Globus pallidus (tissue), 1 donor: ENCODE data around the gene AUTS2.

ENCODE experiments used
- DNase-seq: peaks from one replicate; pipeline ENCODE4 v3.0.0-alpha.2; 2015; ENCODE audit warnings: low spot score

Gene AUTS2

DNA sequence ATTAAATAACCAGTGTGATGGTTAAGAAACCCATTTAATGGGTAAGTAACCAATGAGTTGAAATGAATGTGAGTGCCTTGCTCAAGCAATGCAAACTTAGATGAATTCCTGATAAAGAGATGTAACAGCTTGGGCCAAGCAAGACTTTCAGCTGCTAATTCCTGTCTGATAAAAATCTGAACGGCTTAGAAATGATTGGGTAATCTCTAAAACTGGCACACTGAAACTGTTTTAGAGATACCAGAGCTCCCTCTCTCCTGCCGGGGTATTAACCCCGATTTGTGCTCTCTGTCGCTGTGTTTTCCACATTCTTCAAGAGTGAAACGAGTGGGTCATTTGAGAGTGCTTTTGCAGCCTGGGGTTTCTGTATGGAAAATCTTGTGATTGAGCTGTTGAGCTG lies 998.8 kb downstream of the AUTS2 start:
- no peak for DNase-seq

DNA sequence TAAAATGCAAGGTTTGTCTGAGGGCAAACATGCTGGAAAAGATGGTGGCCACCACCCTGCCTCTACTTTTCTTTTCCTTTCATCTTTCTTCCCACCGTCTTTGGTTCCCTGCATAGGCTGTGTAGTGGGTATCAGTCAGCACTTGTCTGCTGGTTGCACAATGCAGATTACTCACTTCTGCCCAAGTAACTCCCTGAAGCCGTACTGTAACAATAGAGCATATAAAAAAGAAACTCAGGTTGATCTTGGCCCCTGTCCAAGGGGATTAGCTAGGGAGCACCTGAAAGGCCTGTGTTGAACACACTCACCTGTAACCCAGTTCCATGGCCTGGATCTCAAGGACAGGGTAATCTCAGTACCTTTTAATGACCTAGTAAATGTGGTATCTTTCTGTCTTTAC lies 1000.7 kb downstream of the AUTS2 start:
- DNase-seq = no peak

DNA sequence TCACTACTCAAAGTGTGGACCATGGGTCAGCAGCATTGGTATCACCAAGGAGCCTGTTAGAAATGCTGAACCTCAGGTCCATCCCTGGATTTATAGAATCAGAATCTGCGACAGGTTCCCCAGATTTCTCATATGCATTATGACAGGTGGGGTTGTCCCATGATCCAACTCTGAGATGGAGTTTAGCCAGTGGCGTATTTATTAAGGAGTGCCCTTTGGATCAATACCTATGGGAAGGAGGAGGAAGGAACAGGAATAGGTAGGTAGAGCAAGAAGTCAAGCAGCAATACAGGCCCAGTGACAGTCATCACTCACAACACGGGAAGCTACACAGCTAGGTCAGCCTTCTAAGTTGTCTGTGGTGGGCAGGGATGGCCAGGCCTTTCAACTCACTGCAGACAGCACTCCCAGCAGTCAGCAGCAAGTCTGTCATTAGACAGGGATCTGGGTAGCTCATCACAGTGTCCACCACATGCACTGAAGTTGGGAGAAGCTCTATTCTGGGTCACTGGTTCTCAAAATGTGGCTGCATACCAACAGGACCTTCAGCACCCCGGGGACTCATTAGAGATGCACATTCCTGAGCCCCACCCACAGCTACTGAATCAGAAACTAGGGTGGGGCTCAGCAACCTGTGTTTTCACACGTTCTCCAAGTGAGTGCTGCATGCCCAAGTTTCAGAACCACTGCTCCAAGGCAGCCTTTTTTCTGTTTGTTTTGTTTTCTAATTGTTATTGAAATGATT lies 1001.3 kb downstream of the AUTS2 start:
- DNase-seq = no peak

DNA sequence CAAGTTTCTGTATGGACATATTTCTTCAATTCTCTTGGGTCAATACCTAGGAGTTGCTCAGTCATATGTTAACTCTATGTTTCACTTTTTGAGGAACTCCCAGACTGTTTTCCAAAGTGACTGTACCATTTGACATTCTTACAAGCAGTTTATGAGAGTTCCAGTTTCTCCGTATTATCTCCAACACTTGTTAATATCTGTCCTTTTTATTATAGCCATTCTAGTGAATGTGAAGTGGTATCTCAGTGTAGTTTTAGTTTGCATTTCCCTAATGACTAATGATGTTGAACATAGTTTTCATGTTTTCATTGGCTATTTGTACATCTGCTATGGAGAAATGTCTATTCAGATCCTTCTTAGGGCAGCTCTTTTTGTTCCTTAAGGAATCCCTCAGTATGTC lies 1002.7 kb downstream of the AUTS2 start:
- DNase-seq = no peak

DNA sequence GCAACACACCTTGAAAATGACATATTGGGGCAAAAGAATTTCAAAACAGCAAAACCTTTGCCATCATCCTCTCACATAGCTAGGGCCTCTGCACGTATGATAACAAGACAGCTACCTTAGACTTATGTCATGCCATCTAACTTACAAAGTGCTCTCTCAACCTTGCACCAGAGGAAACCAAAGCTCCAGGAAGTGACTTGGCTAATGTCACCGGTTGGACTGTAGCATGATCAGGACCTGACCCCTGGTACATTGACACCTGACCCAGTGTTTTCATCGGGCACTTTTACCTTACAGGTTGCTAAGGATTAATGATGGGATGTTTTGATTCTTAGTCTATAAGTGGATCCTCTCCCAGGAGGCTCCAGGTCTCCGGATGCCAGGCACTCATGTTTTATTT lies 1003.8 kb downstream of the AUTS2 start:
- DNase-seq = no peak

DNA sequence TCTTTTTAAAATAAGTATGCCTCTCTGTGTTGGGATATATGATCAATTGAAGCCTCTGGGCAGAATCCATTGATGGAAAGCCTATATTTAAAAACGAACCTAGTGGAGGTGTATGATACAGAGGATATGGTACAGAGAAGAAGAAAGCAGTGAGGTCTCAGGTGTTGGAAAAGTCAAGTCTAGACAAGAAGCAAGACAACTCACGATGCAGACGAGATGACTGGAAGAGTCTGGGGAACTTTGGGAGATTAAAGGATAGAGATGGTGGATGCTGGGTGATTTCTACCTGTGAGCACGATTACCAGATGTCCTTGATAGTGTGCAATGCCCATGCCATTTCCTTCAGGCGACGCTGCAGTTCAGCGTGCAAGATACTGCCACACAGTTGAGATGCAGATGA lies 1009.0 kb downstream of the AUTS2 start:
- DNase-seq = no peak

DNA sequence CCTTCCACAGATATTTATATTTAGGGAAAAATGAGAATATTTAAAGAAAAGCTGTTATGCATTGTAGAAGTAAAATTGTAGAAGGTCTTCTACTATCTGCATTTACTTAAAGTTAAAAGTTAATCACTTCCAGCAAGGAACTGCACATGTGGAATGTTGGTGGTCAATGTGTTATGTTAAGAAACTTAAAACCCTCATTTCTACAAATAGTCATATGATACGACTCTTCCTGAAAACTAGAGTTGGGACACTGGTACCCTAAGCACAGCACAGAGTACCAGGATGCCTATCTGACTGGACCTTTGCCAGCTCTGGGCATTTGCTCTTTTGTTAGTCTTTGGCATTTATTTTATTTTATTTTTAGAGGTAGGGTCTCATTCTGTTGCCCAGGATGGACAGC lies 1009.5 kb downstream of the AUTS2 start:
- DNase-seq = no peak

DNA sequence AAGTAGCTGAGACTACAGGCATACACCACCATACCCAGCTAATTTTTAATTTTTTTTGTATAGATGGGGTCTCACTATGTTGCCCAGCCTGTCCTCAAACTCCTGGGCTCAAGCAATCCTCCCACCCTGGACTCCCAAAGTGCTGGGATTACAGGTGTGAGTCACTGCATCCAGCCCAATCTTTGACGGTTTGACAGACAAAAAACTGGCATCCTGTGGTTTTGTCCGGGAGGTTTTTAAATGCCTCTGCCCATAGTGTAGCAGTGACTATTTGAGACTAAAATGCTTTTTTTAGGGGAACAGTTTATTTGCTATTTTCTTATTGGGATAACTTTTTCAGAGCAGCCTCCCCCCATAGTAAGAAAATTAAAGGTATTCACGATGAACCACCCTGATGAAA lies 1010.0 kb downstream of the AUTS2 start:
- no peak for DNase-seq

DNA sequence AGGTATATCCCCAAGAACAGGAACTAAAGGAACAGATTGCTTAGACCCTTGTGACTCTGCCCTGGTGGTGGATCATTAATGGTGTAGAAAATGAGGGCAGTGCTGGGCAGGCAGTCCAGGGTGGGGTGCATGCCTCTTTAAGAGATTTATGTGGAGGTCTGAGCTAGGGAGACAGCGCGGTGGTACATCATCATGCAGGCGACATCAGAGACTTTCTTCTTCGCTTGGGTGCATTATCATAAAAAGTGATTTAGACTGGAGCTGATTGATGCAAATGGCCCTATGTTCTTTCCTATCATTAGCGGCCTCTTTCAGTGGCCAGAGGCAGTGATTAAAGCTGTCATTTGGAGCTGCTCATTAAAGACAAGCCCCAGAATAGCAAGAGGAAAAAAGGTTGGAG lies 1014.5 kb downstream of the AUTS2 start:
- no peak for DNase-seq

DNA sequence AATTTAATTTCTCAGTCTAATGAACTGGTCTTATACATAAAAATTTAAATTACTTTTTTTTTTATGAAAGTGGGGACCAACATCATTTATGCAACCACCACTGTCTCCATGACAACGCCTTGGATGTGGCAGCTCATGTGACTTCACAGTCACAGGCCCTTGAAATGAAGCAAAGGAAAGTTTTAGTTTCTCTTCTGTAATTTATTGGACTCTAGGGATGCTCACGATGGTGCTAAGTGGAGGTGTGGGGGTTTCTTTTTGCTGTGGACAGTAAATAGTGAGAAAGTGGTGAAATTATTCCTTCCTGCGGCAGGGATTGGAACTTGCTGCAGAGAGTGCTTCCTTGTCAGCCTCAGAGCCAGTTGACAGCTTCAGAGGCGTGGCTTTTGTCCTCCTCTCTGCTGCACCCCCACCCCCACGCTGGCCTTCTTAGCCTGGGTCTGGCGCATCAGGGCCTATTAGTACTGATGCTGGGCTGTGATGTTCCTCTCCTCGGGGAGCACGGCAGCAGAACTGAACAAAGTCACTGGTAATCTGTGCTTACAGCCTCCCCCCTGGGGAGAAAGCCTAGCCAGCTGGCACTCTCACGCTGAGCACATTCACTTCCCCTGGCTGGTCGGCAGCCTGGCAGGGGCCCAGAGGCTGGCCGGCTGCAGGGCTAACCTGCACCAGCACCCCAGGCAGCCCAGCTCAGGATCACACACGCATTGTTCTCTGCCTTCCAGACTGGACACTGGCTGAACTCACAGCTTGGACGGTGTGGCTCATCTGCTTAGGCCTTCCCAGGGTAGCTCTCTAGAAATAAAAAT lies 1016.2 kb downstream of the AUTS2 start:
- peak; percentile 65 for DNase-seq

DNA sequence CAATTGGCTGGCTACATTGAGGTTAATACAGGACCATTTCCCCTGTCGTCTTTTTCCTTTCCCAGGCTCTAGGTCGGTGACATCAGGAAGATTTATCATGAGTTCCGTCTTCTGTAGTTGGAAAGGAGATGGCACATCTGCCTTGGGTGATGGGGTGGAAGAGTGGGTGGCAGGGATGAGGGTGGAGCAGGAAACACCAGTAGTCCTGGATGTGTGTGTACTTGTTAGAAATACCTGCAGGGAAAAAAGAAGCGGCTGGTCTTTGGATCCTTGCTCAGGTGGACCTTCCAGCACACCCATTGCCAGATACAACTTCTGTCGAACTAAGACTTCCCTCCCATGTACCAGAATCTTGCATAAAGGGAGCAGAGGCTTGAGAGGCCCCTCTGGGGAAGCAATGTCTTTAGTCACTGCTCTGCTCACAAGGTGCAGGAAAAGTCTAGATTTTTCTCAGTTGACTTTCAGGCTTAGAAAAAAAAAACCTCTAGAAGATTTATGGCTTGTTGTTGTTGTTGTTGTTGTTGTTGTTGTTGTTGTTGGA lies 1016.9 kb downstream of the AUTS2 start:
- DNase-seq = no peak

DNA sequence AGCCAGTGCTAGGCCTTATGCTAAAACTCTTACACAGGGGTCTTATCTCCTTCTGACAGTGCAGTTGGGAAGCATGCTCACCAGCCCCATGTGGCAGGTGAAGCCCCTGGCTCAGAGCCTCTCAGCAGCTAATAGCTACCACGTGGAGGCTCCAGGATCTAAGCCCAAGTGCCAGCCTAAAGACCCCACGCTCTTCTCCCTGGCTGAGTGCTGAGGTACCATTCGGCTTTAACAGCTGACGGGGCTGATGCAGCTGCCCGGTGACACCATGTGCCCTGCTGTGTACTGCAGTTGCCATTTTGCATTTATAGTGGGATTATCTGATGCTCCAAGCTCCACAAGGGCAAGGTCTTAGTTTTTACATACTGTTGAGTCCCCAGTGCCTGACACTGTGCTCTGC lies 1017.9 kb downstream of the AUTS2 start:
- DNase-seq = no peak

DNA sequence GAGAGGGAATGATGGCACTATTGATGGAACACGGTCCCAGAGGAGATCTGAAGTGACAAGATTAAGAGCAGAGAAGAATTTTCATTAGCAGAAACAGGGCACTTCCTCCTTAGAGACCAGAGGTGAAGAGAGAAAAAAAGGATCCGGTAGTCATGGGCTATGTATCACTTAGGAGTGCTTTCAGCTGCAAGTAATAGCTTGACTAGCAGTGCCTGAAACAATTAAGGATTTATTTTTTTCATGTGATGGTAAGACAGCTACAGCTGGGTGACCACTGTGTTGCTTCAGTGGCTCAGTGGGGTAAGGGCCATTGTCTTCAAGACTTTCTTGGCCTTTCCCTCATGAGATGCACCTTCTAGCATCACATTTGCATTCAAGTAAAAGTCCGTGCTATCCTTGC lies 1018.5 kb downstream of the AUTS2 start:
- no peak for DNase-seq

DNA sequence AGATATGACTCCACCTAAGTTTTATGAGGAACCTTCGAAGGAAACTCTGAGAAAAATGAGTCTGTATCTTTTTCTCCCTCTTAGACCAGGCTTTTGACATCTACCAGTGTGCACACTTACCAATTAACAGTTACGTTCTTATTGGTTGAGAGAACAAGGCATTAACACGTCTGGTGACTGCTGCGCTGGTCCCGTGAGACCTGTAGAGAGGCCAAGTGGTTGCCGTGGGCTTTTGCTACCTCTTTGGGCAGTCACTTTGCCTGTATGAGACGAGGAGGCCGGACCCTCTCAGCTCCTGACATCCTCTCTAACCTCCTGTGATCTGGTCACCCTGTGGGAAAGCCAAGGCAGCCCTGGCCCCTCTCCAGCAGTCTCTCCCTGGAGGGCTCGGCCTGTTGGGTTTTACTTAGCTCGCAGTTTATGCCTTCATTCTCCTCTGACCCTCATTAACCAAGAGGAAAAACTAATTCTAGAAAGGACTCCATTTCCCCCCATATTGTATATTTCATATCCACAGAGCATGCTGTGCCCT lies 1019.8 kb downstream of the AUTS2 start:
- DNase-seq = no peak

DNA sequence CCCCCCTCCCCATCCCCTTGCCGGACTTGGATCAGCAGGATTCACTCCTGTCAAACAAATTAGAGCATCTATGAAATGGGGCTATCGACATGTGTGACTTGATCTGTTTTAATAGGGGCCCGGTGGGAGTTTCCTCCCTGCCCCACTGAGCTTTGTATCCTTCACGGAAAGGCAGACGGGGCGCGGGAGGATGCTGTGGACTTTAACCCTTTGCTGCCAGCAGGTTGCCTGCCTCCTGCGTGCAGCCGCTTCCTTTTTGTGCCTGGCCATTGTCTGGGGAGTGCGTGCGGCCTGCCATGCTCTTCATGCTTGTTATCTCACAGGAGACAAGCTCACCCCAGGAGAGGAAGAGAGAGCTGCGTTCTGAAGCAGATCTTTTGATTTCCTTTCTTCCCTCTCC lies 1020.9 kb downstream of the AUTS2 start:
- no peak for DNase-seq

DNA sequence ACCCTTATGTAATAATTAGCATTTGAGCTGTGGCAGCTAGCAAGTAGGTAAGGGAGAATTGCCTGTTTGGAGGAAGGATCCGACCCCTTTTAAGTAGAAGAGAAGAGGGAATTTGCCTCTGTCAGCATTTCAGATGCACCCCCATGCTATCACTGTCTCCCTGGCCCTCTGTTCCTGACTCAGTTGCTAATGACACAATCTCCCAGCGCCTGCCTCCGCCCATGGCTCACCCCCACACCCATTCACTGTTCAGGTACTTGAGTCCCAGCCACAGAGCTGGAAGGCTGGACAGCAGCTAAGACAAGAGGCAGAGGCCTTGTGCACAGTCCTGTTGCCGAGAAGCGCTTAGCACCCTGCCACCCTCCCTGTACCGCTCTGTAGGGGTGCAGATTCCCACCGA lies 1021.4 kb downstream of the AUTS2 start:
- no peak for DNase-seq

DNA sequence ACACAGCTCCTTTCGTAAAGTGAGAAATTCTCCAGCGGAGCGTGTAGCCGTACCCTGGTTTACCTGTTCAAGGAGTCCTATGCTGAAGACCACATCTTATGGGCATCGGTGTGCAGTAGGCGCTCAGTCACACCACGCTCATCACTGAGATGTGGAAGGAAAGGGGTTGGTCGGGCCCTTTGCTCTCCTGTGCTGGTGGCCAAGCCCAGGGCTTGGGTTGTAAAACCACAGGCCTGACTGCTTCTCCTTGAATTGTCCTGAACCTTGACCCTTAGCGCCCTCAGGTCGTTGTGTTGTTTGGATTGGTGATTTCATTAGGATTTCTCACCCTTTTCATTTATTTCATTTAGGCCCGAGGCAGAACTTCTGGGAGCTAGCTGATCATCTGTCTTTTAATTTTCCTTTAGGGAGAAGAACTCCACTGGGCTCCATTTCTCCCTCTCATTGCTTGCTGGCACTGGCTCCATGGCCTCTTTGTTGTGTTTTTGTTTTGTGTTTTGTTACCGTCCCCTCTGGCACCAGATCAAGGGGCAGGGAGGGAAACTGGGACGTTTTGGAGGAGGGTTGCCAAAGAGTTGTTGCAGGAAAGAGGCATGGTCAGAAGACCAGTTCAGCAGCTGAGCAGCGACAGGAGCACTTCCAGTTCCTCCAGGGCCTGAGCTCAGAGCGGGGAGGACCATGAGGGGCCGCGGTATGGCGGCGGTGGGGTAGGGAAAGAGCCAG lies 1022.2 kb downstream of the AUTS2 start:
- DNase-seq = peak; percentile 65

DNA sequence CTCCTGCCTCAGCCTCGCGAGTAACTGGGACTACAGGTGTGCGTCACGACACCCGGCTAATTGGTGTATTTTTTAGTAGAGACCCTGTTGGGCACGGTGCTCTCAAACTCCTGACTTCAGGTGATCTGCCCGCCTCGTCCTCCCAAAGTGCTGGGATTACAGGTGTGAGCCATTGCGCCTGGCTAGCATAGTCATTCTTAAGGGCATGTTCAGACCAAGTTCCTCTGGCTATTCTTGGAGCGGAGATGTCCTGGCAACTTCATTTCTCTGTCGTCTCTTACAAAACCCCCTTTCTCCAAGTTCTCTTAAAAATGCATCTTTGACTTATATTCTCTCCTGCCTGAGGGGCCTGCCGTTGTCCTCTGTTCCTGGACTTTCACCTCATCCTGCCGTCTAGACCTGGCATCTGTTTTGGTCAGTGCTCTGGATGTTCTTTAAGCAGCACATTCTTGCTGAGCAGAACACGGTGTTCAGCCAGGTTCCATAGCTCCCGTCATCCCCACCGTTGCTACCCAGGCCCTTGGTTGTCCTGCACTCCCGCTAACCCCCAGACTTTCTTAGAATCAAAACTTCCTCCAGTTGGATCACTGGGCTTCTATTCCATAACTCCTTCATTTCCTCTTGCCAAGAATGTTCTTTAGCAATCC lies 1023.8 kb downstream of the AUTS2 start:
- DNase-seq = peak; percentile 41

DNA sequence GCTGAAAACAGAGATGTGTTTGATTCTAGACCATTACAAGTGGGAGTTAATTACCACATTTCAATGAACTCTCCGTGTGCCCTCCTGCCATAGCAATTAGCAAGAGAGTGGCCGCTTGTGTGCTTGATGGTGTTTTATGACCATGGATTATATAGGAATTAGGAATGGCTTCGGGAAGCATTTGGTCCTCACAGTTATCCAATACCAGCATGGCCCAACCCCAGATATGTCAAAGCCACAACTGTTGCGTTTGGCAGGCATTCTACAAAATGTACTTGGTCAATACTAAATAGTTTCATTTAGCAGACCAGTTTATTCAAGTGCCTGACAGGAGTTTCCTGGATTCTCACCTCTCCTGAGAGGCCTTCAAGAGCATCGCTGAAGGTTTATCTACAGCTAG lies 1024.7 kb downstream of the AUTS2 start:
- no peak for DNase-seq

DNA sequence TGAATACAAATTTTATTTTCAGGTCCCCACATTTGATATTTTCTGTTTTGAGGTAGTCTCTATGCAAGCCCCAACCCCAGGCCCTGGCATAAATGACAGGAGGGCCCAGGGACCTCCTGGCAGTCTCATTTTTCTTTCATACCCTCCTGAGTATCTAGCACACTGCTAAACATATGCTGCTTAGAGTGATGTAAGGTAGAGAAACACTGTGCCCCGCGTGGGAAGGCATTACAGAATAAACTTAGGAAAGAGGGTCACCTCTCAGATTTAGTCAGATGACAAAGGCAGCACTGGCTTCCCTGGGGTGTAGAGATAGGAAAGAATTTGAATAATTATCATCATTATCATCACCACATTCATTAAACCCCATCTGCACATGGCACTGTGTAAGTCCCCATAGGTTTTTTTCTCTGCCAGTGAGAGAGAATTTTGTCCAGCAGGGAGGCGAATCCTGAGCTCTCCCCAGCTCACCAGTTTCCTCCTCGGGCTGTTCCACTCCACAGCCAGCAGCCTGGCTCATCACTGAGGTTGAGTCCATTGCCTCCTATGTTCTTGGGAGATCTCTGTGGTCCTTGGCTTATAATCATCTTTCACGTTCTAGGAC lies 1026.3 kb downstream of the AUTS2 start:
- no peak for DNase-seq

DNA sequence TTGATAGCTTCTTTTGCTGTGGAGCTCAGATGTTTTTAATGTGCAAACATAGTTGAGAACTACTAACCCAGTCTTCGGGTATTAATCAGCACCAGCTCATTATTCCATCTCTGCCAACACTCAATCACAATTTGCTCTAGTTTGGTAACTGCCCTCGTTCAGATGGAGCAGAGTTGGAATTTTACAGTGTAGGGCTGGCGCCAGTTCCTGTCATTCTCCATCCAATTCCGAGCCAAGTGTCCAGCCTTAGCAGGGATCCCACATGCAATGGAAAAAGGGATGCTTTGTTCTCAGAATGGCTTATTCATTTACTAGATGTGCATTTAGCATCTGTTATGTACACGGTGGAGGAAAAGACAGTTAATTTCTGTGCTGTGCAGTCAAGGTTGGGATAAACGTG lies 1029.2 kb downstream of the AUTS2 start:
- DNase-seq = peak; percentile 33

DNA sequence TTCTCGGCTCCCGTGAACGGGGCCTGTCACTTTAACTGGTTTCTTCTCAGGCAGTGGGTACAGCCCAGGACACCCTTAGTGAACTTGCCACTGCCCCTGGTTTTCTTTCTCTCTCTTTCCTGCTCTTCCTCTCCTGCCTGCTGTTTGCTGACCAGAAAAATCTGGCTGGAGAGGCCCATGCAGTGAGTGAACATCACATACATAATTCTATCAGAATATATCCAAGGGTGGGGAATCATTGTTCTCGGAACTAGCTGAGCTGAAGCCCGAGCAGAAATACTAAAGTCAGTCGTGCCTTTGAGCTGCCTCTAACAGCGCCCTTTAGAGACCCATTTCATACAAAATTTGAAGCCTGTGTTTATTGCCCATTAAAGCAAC lies 1032.2 kb downstream of the AUTS2 start:
- DNase-seq = no peak
